Transverse colon (tissue), 4 donors: Measurements from ENCODE around the gene SLAMF7.

Experiments used
- CTCF ChIP-seq, 5 experiments: fragments of 200-600 bp in 3 of 5; fragments of 450-650 bp in 2 of 5; sonication (generic) in 3 of 5; IDR thresholded peaks; 1 replicate in 2 of 5; 2 replicates in 3 of 5; pipeline ENCODE4 v1.5.1; 2016 to 2017; ENCODE audit warnings: antibody characterized with exemption in 5 of 5, inconsistent platforms in 3 of 5, mild to moderate bottlenecking in 2 of 5, moderate library complexity in 1 of 5
- EP300 ChIP-seq: sonication (generic); formaldehyde crosslinking; IDR thresholded peaks from one replicate; pipeline ENCODE4 v1.6.1; 2017; ENCODE audit warnings: antibody characterized with exemption, low read depth
- POLR2AphosphoS5 ChIP-seq, 3 donors: sonication (generic); formaldehyde crosslinking; IDR thresholded peaks; one replicate each; pipeline ENCODE4 v1.6.1; 2016; ENCODE audit warnings: antibody characterized with exemption in 3 of 3

DNA sequence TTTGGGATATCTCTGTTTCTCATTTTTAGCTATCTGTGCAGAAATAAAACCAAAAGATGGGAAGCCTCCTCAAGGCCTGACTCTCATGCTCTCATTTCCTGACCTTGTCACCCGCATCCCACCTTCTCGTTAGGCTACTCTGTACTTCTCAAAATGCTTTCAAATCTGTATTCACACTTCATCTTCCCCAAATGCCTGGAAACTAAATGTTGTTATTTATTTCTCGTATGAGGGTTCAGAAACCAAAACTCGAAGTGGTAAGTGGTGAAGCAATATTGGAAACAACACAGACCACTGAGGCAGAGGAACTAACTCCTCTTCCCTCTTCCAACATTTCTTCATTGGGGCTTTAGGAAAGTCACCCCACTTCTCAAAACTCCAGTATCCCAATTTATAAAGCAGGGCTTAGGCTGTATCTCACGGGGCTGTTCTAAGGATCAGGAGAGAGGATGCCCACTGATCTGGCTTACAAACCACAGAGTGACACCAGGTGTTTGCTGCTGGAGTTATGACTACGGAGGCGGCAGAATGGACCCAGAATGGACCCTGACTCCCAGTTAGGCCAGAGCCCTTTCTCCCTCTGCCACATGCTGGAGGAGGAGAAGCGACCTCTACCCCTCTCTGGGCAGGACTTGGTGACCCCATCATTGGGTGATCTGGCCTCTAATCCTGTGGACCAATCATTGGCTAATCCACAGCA, 3.5 kb downstream of the SLAMF7 start:
- TF ChIP-seq CTCF (IDR thresholded peaks at IDR 0.05) = no peak
- no peak for TF ChIP-seq POLR2AphosphoS5 (IDR thresholded peaks at IDR 0.05)
- no peak for TF ChIP-seq EP300
